ENCODE data around the gene GLT8D2.
"Not testable (repeated sequence)": the region's sequence is repeated elsewhere in the genome, so short reads cannot be mapped to it uniquely, and the experiment has no call there.

The GLT8D2 gene

DNA sequence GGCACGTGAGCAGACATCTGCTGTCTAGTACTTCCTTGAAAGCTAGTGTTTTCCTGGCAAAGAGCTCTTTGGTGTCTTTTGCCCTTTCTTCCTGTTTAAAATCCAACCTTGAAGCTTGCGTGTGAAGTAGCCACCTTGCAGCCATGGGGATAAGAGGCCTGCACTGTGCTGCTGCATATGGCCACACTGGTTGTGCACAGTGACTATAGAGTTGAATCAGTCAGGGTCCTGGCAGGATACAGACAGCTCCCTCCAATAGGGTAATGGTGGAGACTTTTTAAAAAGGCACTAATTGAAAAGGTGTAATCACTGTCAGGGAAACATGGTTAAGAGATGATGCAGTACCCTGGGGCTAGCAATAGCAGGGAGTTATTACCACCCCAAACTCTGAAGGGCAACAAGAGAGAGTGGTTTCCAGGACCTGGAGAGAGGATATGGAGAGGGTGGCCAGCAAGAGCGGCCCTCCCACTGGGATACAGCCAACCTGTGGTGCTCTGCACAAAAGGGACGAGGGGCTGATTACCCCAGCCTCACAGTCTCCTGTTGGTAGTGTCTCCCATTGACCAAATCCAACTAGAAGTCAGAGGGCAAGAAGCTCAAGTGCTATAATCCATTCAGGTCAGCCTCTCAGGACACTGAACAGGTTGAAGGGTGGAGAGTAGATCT lies 4.8 kb upstream of the GLT8D2 start:
- Histone ChIP-seq H3K4me1 (ENCODE audit: control insufficient read depth, insufficient read depth, low read length, poor library complexity, severe bottlenecking) (peaks cover 3% of the 10 kb centered on the region), H3K27ac (ENCODE audit: low read depth, low read length, severe bottlenecking) (no peak overlapping the region), H3K9me3 (ENCODE audit: control insufficient read depth, low read length) (no peaks in the 10 kb centered on the region), H3K36me3 (ENCODE audit: control insufficient read depth, insufficient read depth, low read length) (no peaks in the 10 kb centered on the region), H3K4me3 (ENCODE audit: extremely low read depth, insufficient read depth, low read length, poor library complexity, severe bottlenecking) (no peak overlapping the region)
- 68 to 77% methylated on average over 4 of the region's 4 CpGs for WGBS, 2 experiments (ENCODE audit: insufficient coverage in 2 of 2)

DNA sequence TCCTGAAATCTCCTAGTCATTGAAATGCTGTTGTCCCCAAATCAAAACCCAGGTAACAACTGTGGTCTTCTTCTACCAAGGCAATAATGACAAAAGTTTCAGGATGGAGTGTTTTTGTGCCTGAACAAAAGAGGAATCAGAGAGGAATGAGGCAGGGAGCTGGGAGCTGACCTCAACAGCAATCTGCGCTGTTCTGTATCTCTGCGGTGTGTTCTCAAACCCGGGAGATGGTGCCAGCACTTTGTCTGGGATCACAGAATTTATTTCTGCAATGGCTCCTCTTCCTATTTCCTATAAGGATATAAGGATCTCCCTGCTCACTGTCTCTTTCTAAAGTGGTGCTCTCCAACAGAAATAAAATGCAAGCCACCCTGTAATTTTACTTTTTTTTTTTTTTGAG lies 449 bp upstream of the GLT8D2 start:
- 72 to 78% methylated on average over 3 of the region's 3 CpGs for WGBS, 2 experiments (ENCODE audit: insufficient coverage in 2 of 2)
- H3K36me3 ChIP-seq (ENCODE audit: control insufficient read depth, insufficient read depth, low read length): no peaks in the 10 kb centered on the region
- H3K27ac ChIP-seq (ENCODE audit: low read depth, low read length, severe bottlenecking): peak overlapping the region; percentile 29
- H3K4me1 ChIP-seq (ENCODE audit: control insufficient read depth, insufficient read depth, low read length, poor library complexity, severe bottlenecking): peaks cover 12% of the 10 kb centered on the region
- peak overlapping the region; percentile 46 for H3K4me3 ChIP-seq (ENCODE audit: extremely low read depth, insufficient read depth, low read length, poor library complexity, severe bottlenecking)
- no peaks in the 10 kb centered on the region for H3K9me3 ChIP-seq (ENCODE audit: control insufficient read depth, low read length)

GRCh38 chr12:104049278-104049902 lies 597 bp downstream of the GLT8D2 start:
- WGBS, 2 experiments (ENCODE audit: insufficient coverage in 2 of 2): 16 to 41% methylated on average over 3 to 7 of the region's 9 CpGs
- Histone ChIP-seq H3K4me1 (ENCODE audit: control insufficient read depth, insufficient read depth, low read length, poor library complexity, severe bottlenecking) (peaks cover 12% of the 10 kb centered on the region), H3K4me3 (ENCODE audit: extremely low read depth, insufficient read depth, low read length, poor library complexity, severe bottlenecking) (peak overlapping the region; percentile 46), H3K36me3 (ENCODE audit: control insufficient read depth, insufficient read depth, low read length) (no peaks in the 10 kb centered on the region), H3K9me3 (ENCODE audit: control insufficient read depth, low read length) (no peaks in the 10 kb centered on the region), H3K27ac (ENCODE audit: low read depth, low read length, severe bottlenecking) (peak overlapping the region; percentile 41)

- Histone ChIP-seq H3K27ac (ENCODE audit: low read depth, low read length, severe bottlenecking) (no peak overlapping the region), H3K4me1 (ENCODE audit: control insufficient read depth, insufficient read depth, low read length, poor library complexity, severe bottlenecking) (peaks cover 12% of the 10 kb centered on the region), H3K4me3 (ENCODE audit: extremely low read depth, insufficient read depth, low read length, poor library complexity, severe bottlenecking) (peak overlapping the region; percentile 46), H3K36me3 (ENCODE audit: control insufficient read depth, insufficient read depth, low read length) (no peaks in the 10 kb centered on the region), H3K9me3 (ENCODE audit: control insufficient read depth, low read length) (no peaks in the 10 kb centered on the region)
- 88% methylated on average over 2 of the region's 3 CpGs; no CpG with 5 or more reads in 1 of the 2 experiments for WGBS, 2 experiments (ENCODE audit: insufficient coverage in 2 of 2)
Observed at GRCh38 chr12:104048811-104049210, 1.2 kb downstream of the GLT8D2 start.

DNA sequence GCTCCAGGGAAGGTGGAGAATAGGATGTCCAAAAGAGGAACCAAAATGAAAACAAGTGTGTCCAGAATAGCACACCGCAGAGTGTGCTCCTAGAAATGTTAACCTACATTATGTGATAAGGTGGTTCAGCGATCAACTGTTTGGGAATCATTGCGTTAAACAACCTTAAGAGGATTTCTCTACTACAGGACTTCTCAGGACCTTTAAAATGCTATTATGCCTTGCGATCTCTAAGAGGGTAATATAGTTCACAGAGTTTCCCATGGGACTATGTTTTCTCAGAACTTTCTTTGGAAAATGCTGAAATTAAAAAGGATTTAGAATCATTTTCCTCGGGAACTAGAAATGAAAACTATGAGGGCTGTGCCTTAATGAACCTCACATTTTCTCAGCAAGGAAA lies 1.8 kb downstream of the GLT8D2 start:
- H3K36me3 ChIP-seq (ENCODE audit: control insufficient read depth, insufficient read depth, low read length): no peaks in the 10 kb centered on the region
- 86 to 100% methylated on average over 3 to 4 of the region's 5 CpGs for WGBS, 2 experiments (ENCODE audit: insufficient coverage in 2 of 2)
- no peak overlapping the region for H3K27ac ChIP-seq (ENCODE audit: low read depth, low read length, severe bottlenecking)
- no peak overlapping the region for H3K4me3 ChIP-seq (ENCODE audit: extremely low read depth, insufficient read depth, low read length, poor library complexity, severe bottlenecking)
- H3K4me1 ChIP-seq (ENCODE audit: control insufficient read depth, insufficient read depth, low read length, poor library complexity, severe bottlenecking): peaks cover 12% of the 10 kb centered on the region
- H3K9me3 ChIP-seq (ENCODE audit: control insufficient read depth, low read length): no peaks in the 10 kb centered on the region

DNA sequence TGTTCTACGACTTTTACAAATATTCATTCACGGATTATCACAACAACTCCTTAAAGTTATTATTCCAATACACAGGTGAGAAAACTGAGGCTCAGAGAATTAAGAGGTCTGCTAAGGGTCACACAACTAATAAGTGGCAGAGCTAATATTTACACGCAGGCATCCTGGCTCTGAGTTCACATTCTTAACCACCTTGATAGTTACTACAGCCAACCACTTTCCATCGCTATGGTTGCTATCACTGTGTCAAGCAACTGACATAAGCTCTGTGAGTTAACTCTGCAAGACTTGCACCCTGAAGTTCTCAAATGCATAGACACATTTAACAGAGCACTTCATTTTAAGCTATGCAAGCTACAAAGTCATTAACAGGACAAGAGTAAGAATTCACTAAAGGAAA lies 3.7 kb downstream of the GLT8D2 start:
- H3K27ac ChIP-seq (ENCODE audit: low read depth, low read length, severe bottlenecking): no peak overlapping the region
- WGBS, 2 experiments (ENCODE audit: insufficient coverage in 2 of 2): 78 to 91% methylated on average over 2 to 3 of the region's 4 CpGs

GRCh38 chr12:104044158-104044557 lies 5.8 kb downstream of the GLT8D2 start:
- Histone ChIP-seq H3K36me3 (ENCODE audit: control insufficient read depth, insufficient read depth, low read length) (no peaks in the 10 kb centered on the region), H3K4me1 (ENCODE audit: control insufficient read depth, insufficient read depth, low read length, poor library complexity, severe bottlenecking) (peaks cover 5% of the 10 kb centered on the region), H3K4me3 (ENCODE audit: extremely low read depth, insufficient read depth, low read length, poor library complexity, severe bottlenecking) (no peak overlapping the region), H3K27ac (ENCODE audit: low read depth, low read length, severe bottlenecking) (no peak overlapping the region), H3K9me3 (ENCODE audit: control insufficient read depth, low read length) (no peaks in the 10 kb centered on the region)
- WGBS, 2 experiments (ENCODE audit: insufficient coverage in 2 of 2): 71 to 98% methylated on average over 1 to 3 of the region's 3 CpGs

More for the DNA sequence above, 3.7 kb downstream of the GLT8D2 start:
- Histone ChIP-seq H3K4me3 (ENCODE audit: extremely low read depth, insufficient read depth, low read length, poor library complexity, severe bottlenecking) (no peak overlapping the region), H3K9me3 (ENCODE audit: control insufficient read depth, low read length) (no peaks in the 10 kb centered on the region), H3K4me1 (ENCODE audit: control insufficient read depth, insufficient read depth, low read length, poor library complexity, severe bottlenecking) (peaks cover 12% of the 10 kb centered on the region), H3K36me3 (ENCODE audit: control insufficient read depth, insufficient read depth, low read length) (no peaks in the 10 kb centered on the region)

GRCh38 chr12:104042580-104042979 lies 7.4 kb downstream of the GLT8D2 start:
- Histone ChIP-seq H3K27ac (ENCODE audit: low read depth, low read length, severe bottlenecking) (no peak overlapping the region), H3K36me3 (ENCODE audit: control insufficient read depth, insufficient read depth, low read length) (no peaks in the 10 kb centered on the region), H3K9me3 (ENCODE audit: control insufficient read depth, low read length) (no peaks in the 10 kb centered on the region), H3K4me1 (ENCODE audit: control insufficient read depth, insufficient read depth, low read length, poor library complexity, severe bottlenecking) (no peaks in the 10 kb centered on the region), H3K4me3 (ENCODE audit: extremely low read depth, insufficient read depth, low read length, poor library complexity, severe bottlenecking) (no peak overlapping the region)
- 90 to 100% methylated on average over 1 of the region's 1 CpG for WGBS, 2 experiments (ENCODE audit: insufficient coverage in 2 of 2)

GRCh38 chr12:104039769-104040168 lies 10.2 kb downstream of the GLT8D2 start:
- H3K9me3 ChIP-seq (ENCODE audit: control insufficient read depth, low read length); H3K4me1 ChIP-seq (ENCODE audit: control insufficient read depth, insufficient read depth, low read length, poor library complexity, severe bottlenecking); H3K36me3 ChIP-seq (ENCODE audit: control insufficient read depth, insufficient read depth, low read length); H3K27ac ChIP-seq (ENCODE audit: low read depth, low read length, severe bottlenecking); H3K4me3 ChIP-seq (ENCODE audit: extremely low read depth, insufficient read depth, low read length, poor library complexity, severe bottlenecking): not testable (repeated sequence)
- no CpG with 5 or more reads among the region's 1 CpG for WGBS, 2 experiments (ENCODE audit: insufficient coverage in 2 of 2)

- H3K4me1 ChIP-seq (ENCODE audit: control insufficient read depth, insufficient read depth, low read length, poor library complexity, severe bottlenecking); H3K4me3 ChIP-seq (ENCODE audit: extremely low read depth, insufficient read depth, low read length, poor library complexity, severe bottlenecking); H3K9me3 ChIP-seq (ENCODE audit: control insufficient read depth, low read length); H3K27ac ChIP-seq (ENCODE audit: low read depth, low read length, severe bottlenecking); H3K36me3 ChIP-seq (ENCODE audit: control insufficient read depth, insufficient read depth, low read length): not testable (repeated sequence)
- WGBS, 2 experiments (ENCODE audit: insufficient coverage in 2 of 2): 67 to 89% methylated on average over 1 of the region's 2 CpGs
Observed at GRCh38 chr12:104036143-104036542, 13.8 kb downstream of the GLT8D2 start.

GRCh38 chr12:104030596-104030995 lies 19.4 kb downstream of the GLT8D2 start:
- H3K4me3 ChIP-seq (ENCODE audit: extremely low read depth, insufficient read depth, low read length, poor library complexity, severe bottlenecking); H3K27ac ChIP-seq (ENCODE audit: low read depth, low read length, severe bottlenecking): not testable (repeated sequence)
- WGBS, 2 experiments (ENCODE audit: insufficient coverage in 2 of 2): no CpG with 5 or more reads among the region's 27 CpGs

More at GRCh38 chr12:104030596-104030995, 19.4 kb downstream of the GLT8D2 start:
- H3K36me3 ChIP-seq (ENCODE audit: control insufficient read depth, insufficient read depth, low read length); H3K4me1 ChIP-seq (ENCODE audit: control insufficient read depth, insufficient read depth, low read length, poor library complexity, severe bottlenecking); H3K9me3 ChIP-seq (ENCODE audit: control insufficient read depth, low read length): not testable (repeated sequence)

Measured in mesodermal cell (in vitro differentiated cells).